Fibroblast of lung (primary cell): ENCODE data around the gene NACC1. TPM values are rescaled to one million over a fixed set of nuclear protein-coding genes. Genes with fewer than 3 reads are reported as not detected.

Source experiments
- DNase-seq, 2 donors: peaks; one replicate each; pipeline versions ENCODE4 v3.0.0 to v3.0.0-alpha.2; 2010; ENCODE audit warnings: low read depth in 2 of 2
- H2AFZ ChIP-seq: 2 replicates; pipeline ENCODE4 v1.5.1; 2012; ENCODE audit warnings: low read length, control low read depth, inconsistent platforms
- H3K27ac ChIP-seq: 2 replicates; pipeline ENCODE4 v1.5.1; 2011; ENCODE audit warnings: low read length, control low read depth; ENCODE audit not compliant: insufficient read depth
- H3K27me3 ChIP-seq: 2 replicates; pipeline ENCODE4 v1.5.1; 2011; ENCODE audit warnings: mild to moderate bottlenecking, low read length; ENCODE audit not compliant: control insufficient read depth, insufficient read depth
- H3K36me3 ChIP-seq: 2 replicates; pipeline ENCODE4 v1.5.1; 2011; ENCODE audit warnings: low read length; ENCODE audit not compliant: control insufficient read depth, insufficient read depth
- H3K4me1 ChIP-seq: 2 replicates; pipeline ENCODE4 v1.5.1; 2011; ENCODE audit warnings: low read length; ENCODE audit not compliant: control insufficient read depth, insufficient read depth; ENCODE audit errors: extremely low read depth
- H3K4me2 ChIP-seq: 2 replicates; pipeline ENCODE4 v1.5.1; 2011; ENCODE audit warnings: low read length, control low read depth; ENCODE audit not compliant: insufficient read depth; ENCODE audit errors: extremely low read depth
- H3K4me3 ChIP-seq, 4 experiments: fragments of 200-600 bp in 1 of 4; sonication (generic) in 1 of 4; replicated peaks in 1 of 4; 2 replicates each; pipeline ENCODE4 v1.5.1; 2011 to 2016; ENCODE audit warnings: low read length in 4 of 4, low read depth in 3 of 4, mild to moderate bottlenecking in 3 of 4, control low read depth in 2 of 4, inconsistent platforms in 1 of 4, mixed read lengths in 1 of 4; ENCODE audit not compliant: insufficient read depth in 1 of 4; ENCODE audit errors: control extremely low read depth in 1 of 4
- H3K79me2 ChIP-seq: 2 replicates; pipeline ENCODE4 v1.5.1; 2012; ENCODE audit warnings: mild to moderate bottlenecking, low read length, inconsistent platforms; ENCODE audit not compliant: control insufficient read depth, insufficient read depth
- H3K9ac ChIP-seq: 2 replicates; pipeline ENCODE4 v1.5.1; 2011; ENCODE audit warnings: mild to moderate bottlenecking, low read length, control low read depth; ENCODE audit not compliant: insufficient read depth
- H3K9me3 ChIP-seq: 2 replicates; pipeline ENCODE4 v1.5.1; 2012; ENCODE audit warnings: low read depth, low read length; ENCODE audit not compliant: control insufficient read depth, insufficient read depth
- H4K20me1 ChIP-seq: 2 replicates; pipeline ENCODE4 v1.5.1; 2011; ENCODE audit warnings: low read length; ENCODE audit not compliant: control insufficient read depth, insufficient read depth; ENCODE audit errors: extremely low read depth
- EZH2 ChIP-seq: IDR thresholded peaks from 2 replicates; pipeline ENCODE4 v1.5.1; 2012; ENCODE audit warnings: low read length, control low read depth, mild to moderate bottlenecking; ENCODE audit errors: missing control alignments
- polyA plus RNA-seq, 2 donors: library from polyadenylated mRNA; depleted of rRNA in 1 of 2; stranded (reverse) in 1 of 2; unstranded in 1 of 2; fragments of >200 nt; gene quantifications; 2 replicates each; pipeline ENCODE4 v1.2.1, GENCODE V29; 2011 to 2012; ENCODE audit warnings: missing spikeins in 1 of 2
- total RNA-seq: library from RNA; depleted of rRNA; stranded (reverse); fragments of >200 nt; gene quantifications from 2 replicates; pipeline ENCODE4 v1.2.1, GENCODE V29; 2014
- TF ChIP-seq, protein P1 (sequence below), 2 donors: IDR thresholded peaks in 1 of 2; conservative IDR thresholded peaks in 1 of 2; 1 replicate in 1 of 2; 2 replicates in 1 of 2; pipeline ENCODE4 v1.5.1; 2011 to 2012; ENCODE audit warnings: low read length in 2 of 2, control low read depth in 1 of 2, inconsistent platforms in 1 of 2, low read depth in 1 of 2, mild to moderate bottlenecking in 1 of 2

The NACC1 gene
- total and polyA plus RNA-seq, 2 donors (not counting 1 experiment from before 2014, with no cell fraction given): 31.9 to 33.5 TPM

DNA sequence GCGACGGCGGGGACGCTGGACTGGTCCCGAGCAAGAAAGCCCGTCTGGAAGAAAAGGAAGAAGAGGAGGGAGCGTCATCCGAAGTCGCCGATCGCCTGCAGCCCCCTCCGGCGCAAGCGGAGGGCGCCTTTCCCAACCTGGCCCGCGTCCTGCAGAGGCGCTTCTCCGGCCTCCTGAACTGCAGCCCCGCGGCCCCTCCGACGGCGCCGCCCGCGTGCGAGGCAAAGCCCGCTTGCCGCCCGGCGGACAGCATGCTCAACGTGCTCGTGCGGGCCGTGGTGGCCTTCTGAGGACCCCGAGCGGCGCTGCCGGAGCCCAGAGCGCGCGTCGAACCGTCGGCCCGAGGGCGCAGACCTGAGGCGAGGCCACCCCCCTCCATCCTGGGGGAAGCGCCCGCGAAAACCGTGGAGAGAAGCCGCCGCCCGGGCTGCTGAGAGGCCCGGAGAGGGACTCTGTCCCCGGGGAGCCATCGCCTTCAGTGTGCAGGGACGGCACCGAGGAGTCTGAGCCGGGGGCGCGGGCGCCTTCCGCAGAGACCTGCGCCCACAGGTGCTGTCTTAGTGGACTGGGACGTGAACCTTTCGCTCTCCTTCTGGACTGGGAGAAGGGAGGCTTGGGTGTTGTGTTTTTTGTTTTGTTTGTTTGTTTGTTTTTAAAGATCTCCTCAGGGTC lies 35.6 kb downstream of the NACC1 start:
- no peaks in the 10 kb centered on the region for H4K20me1 ChIP-seq
- no peaks in the 10 kb centered on the region for H3K9me3 ChIP-seq
- peaks cover 47% of the 10 kb centered on the region for H3K79me2 ChIP-seq
- DNase-seq: peak; percentile 40 to 51
- H3K4me1 ChIP-seq: peaks cover 15% of the 10 kb centered on the region
- no peaks in the 10 kb centered on the region for H3K27me3 ChIP-seq
- no peak overlapping the region for H2AFZ ChIP-seq
- peak overlapping the region; percentile 97 for H3K9ac ChIP-seq
- H3K27ac ChIP-seq: peak overlapping the region; percentile 97
- H3K4me3 ChIP-seq: peak overlapping the region; percentile 62 to 90 (median 84)
- peak overlapping the region; percentile 84 for H3K4me2 ChIP-seq
- H3K36me3 ChIP-seq: peaks cover 2% of the 10 kb centered on the region
- TF ChIP-seq EZH2: no peak
- TF ChIP-seq, protein P1, sequence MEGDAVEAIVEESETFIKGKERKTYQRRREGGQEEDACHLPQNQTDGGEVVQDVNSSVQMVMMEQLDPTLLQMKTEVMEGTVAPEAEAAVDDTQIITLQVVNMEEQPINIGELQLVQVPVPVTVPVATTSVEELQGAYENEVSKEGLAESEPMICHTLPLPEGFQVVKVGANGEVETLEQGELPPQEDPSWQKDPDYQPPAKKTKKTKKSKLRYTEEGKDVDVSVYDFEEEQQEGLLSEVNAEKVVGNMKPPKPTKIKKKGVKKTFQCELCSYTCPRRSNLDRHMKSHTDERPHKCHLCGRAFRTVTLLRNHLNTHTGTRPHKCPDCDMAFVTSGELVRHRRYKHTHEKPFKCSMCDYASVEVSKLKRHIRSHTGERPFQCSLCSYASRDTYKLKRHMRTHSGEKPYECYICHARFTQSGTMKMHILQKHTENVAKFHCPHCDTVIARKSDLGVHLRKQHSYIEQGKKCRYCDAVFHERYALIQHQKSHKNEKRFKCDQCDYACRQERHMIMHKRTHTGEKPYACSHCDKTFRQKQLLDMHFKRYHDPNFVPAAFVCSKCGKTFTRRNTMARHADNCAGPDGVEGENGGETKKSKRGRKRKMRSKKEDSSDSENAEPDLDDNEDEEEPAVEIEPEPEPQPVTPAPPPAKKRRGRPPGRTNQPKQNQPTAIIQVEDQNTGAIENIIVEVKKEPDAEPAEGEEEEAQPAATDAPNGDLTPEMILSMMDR (conservative IDR thresholded peaks at IDR 0.05 in 1 of 2, IDR thresholded peaks at IDR 0.05 in 1 of 2; ENCODE audit: low read depth in 1 of 2, low read length in 2 of 2): peak in 1 of 2 donors; percentile 17

DNA sequence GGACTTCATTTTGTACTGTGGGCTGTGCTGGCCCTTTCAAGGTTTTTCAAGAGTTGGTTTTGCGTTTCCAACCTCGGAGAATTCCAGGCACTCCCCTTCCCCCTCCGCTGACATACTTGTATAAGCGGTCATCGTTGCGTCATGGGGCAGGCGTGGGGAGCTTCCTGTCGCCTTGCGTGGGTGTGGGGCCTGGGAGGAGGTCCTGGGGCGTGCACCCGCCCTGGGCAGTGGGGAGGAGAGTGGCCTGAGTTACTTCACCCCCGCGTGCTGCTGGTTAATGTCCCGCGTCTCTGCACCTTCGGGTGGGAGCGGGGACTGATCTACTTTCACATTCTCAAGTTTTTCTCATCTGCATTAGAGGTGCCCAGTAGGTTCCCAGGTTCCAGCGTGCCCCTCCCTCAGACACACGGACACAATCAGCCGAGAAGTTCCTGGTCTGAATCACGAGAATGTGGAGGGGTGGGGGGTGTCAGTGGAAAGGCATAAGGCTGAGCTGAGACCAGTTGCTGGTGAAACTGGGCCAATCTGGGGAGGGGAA lies 36.2 kb downstream of the NACC1 start:
- Histone ChIP-seq H3K4me2 (peak overlapping the region; percentile 84), H2AFZ (no peak overlapping the region), H3K79me2 (peaks cover 43% of the 10 kb centered on the region), H3K4me1 (peaks cover 12% of the 10 kb centered on the region), H3K27me3 (no peaks in the 10 kb centered on the region), H3K9ac (peak overlapping the region; percentile 97), H3K36me3 (peaks cover 2% of the 10 kb centered on the region), H3K9me3 (no peaks in the 10 kb centered on the region), H3K4me3 (peak overlapping the region; percentile 62 to 90 (median 84)), H3K27ac (peak overlapping the region; percentile 97), H4K20me1 (no peaks in the 10 kb centered on the region)
- DNase-seq: peak; percentile 94 to 96
- TF ChIP-seq, protein P1 (conservative IDR thresholded peaks at IDR 0.05 in 1 of 2, IDR thresholded peaks at IDR 0.05 in 1 of 2; ENCODE audit: low read depth in 1 of 2, low read length in 2 of 2): no peak
- TF ChIP-seq EZH2: no peak

DNA sequence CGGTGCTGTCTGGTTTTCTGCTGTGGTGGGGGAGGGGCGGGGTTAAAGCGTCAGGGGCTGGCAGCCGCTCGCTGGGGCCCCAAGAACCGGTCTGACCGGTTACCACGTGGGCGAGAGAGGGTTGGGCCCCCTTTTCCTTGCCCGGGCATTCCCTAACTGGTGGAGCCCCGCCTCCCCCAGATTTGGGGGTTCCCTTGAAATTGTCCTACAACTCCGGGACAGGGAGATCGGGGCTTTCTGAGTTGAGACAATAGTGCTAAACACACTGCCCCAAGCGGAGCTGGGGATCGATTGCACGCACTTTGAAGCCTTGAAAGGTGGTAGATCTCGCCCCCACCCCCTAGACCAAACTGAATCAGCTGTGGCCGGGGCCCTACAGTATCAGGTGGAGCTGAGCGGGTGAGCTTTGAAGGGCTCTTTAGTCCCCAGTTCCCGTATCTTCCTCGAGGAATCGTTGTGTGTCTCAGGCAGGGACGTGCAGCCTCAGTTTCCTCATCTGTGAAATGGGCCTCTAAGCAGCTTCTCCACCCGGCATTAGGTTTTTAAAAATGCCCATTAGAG lies 36.9 kb downstream of the NACC1 start:
- Histone ChIP-seq H4K20me1 (no peaks in the 10 kb centered on the region), H3K27me3 (no peaks in the 10 kb centered on the region), H3K4me2 (peak overlapping the region; percentile 84), H2AFZ (no peak overlapping the region), H3K9ac (peak overlapping the region; percentile 97), H3K4me3 (peak overlapping the region; percentile 62 to 90 (median 84)), H3K4me1 (peaks cover 10% of the 10 kb centered on the region), H3K79me2 (peaks cover 40% of the 10 kb centered on the region), H3K27ac (peak overlapping the region; percentile 97), H3K36me3 (peaks cover 2% of the 10 kb centered on the region), H3K9me3 (no peaks in the 10 kb centered on the region)
- TF ChIP-seq EZH2: no peak
- TF ChIP-seq, protein P1 (conservative IDR thresholded peaks at IDR 0.05 in 1 of 2, IDR thresholded peaks at IDR 0.05 in 1 of 2; ENCODE audit: low read depth in 1 of 2, low read length in 2 of 2): peak; percentile 15 to 31
- DNase-seq: peak; percentile 57 to 65
